Psoas muscle (tissue), 8 donors: ENCODE measurements around the gene ITGB5. TPM values are rescaled to one million over a fixed set of nuclear protein-coding genes. Genes with fewer than 3 reads are reported as not detected.

ENCODE experiments used
- ATAC-seq, 4 donors: fragments of 200-7000 bp; cut with Tn5 transposase; one replicate each; pipeline ENCODE4 v1.9.1; 2020; ENCODE audit warnings: moderate library complexity in 3 of 4, mild to moderate bottlenecking in 2 of 4
- DNase-seq, 2 donors: peaks; one replicate each; pipeline ENCODE4 v3.0.0-alpha.2; 2020
- H3K27ac ChIP-seq: fragments of 200-600 bp; one replicate; pipeline ENCODE4 v1.8.0; 2022
- H3K27me3 ChIP-seq, 3 donors: fragments of 200-600 bp in 1 of 3; one replicate each; pipeline versions ENCODE4 v1.6.1 to v1.8.0; 2013 to 2022; ENCODE audit warnings: low read length in 2 of 3, mild to moderate bottlenecking in 2 of 3, moderate library complexity in 1 of 3; ENCODE audit not compliant: insufficient read depth in 3 of 3
- H3K36me3 ChIP-seq, 2 donors: fragments of 200-600 bp in 1 of 2; one replicate each; pipeline versions ENCODE4 v1.6.1 to v1.8.0; 2013 to 2022; ENCODE audit warnings: low read depth in 1 of 2, mild to moderate bottlenecking in 1 of 2, moderate library complexity in 1 of 2; ENCODE audit not compliant: insufficient read depth in 1 of 2
- H3K4me1 ChIP-seq: fragments of 200-600 bp; one replicate; pipeline ENCODE4 v1.8.0; 2022
- H3K4me3 ChIP-seq: fragments of 200-600 bp; one replicate; pipeline ENCODE4 v1.8.0; 2022; ENCODE audit warnings: mild to moderate bottlenecking
- H3K9me3 ChIP-seq: fragments of 200-600 bp; one replicate; pipeline ENCODE4 v1.8.0; 2022
- WGBS, 3 donors: extraction: QIAGEN DNeasy Blood & Tissue Kit; methylation state at CpG; one replicate each; pipeline versions ENCODE4 v1.1.6 to v1.1.7; 2013; 5-methylcytosine and 5-hydroxymethylcytosine counted together
- intact Hi-C, 2 donors: fragments of 100-400 bp; cut with DNase I; formaldehyde crosslinking; loops; one replicate each; pipeline versions ENCODE4 v1.11.0 to v1.14.2; 2022
- polyA plus RNA-seq, 3 donors: library from polyadenylated mRNA; stranded (reverse); fragments of 200-250 nt; gene quantifications; one replicate each; pipeline ENCODE4 v1.2.3, GENCODE V29; 2013
- total RNA-seq, 4 donors: library from RNA; stranded (reverse); fragmentation: NEBNext Ultra II Directional in 2 of 4; extraction: Animal tissue kit (Norgen Biotek cat#: 25700) in 2 of 4; gene quantifications; one replicate each; pipeline versions ENCODE4 v1.2.1 to v1.2.4, GENCODE V29; 2021 to 2023
- TF ChIP-seq, protein P1 (sequence below): fragments of 200-600 bp; IDR thresholded peaks from one replicate; pipeline ENCODE4 v1.8.0; 2022; ENCODE audit warnings: antibody characterized with exemption
- donor health status: healthy with polysubstance abuse.
- donor health status: DM: no; HTN: no; CAD: no; lungs with moderate emphysema.
- donor health status: Bipolar disorder and iron deficiency.
- donor health status: healthy.
- donor health status: DM: yes; HTN: yes; CAD: no.
- donor health status: DM: no; HTN: no; CAD: no.
- donor health status: DM: no; HTN: no; CAD: no.
- donor health status: DM: yes; HTN: yes; CAD: no.

The ITGB5 gene
- total and polyA plus RNA-seq, 7 donors: 19.3 to 61.5 (median 37.5) TPM

DNA sequence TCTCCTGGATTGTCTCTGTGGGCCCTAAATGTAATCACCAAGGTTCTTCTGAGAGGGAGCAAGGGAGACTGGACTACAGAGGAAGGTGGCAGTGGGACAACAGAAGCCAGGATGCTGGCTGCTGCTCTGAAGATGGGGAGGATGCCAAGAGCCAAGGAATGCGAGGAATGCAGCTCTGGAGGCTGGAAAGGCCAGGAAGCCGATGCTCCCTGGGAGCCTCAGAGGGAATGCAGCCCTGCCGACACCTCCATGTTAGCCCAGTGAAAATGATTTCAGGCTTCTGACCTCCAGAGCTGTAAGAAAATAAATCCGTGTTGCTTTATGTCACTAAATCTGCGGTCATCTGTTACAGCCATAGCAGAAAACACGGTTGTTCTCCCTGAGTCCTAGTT lies 112.8 kb downstream of the ITGB5 start:
- H3K27ac ChIP-seq: peak overlapping the region; percentile 12
- H3K4me1 ChIP-seq: peaks cover 52% of the 10 kb centered on the region
- no peaks in the 10 kb centered on the region for H3K27me3 ChIP-seq
- H3K36me3 ChIP-seq: peaks cover 0 to 1% of the 10 kb centered on the region in 2 donors
- no peak overlapping the region for H3K4me3 ChIP-seq
- TF ChIP-seq, protein P1, sequence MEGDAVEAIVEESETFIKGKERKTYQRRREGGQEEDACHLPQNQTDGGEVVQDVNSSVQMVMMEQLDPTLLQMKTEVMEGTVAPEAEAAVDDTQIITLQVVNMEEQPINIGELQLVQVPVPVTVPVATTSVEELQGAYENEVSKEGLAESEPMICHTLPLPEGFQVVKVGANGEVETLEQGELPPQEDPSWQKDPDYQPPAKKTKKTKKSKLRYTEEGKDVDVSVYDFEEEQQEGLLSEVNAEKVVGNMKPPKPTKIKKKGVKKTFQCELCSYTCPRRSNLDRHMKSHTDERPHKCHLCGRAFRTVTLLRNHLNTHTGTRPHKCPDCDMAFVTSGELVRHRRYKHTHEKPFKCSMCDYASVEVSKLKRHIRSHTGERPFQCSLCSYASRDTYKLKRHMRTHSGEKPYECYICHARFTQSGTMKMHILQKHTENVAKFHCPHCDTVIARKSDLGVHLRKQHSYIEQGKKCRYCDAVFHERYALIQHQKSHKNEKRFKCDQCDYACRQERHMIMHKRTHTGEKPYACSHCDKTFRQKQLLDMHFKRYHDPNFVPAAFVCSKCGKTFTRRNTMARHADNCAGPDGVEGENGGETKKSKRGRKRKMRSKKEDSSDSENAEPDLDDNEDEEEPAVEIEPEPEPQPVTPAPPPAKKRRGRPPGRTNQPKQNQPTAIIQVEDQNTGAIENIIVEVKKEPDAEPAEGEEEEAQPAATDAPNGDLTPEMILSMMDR: no peak
- DNase-seq (peak; percentile 58 to 68), ATAC-seq (peak in 3 of 4 donors; percentile 14 to 40 (median 25))
- WGBS, 3 donors: 27 to 35% (median 30%) methylated on average over 6 of the region's 6 CpGs
- intact Hi-C loops: no loop called here
- no peaks in the 10 kb centered on the region for H3K9me3 ChIP-seq

DNA sequence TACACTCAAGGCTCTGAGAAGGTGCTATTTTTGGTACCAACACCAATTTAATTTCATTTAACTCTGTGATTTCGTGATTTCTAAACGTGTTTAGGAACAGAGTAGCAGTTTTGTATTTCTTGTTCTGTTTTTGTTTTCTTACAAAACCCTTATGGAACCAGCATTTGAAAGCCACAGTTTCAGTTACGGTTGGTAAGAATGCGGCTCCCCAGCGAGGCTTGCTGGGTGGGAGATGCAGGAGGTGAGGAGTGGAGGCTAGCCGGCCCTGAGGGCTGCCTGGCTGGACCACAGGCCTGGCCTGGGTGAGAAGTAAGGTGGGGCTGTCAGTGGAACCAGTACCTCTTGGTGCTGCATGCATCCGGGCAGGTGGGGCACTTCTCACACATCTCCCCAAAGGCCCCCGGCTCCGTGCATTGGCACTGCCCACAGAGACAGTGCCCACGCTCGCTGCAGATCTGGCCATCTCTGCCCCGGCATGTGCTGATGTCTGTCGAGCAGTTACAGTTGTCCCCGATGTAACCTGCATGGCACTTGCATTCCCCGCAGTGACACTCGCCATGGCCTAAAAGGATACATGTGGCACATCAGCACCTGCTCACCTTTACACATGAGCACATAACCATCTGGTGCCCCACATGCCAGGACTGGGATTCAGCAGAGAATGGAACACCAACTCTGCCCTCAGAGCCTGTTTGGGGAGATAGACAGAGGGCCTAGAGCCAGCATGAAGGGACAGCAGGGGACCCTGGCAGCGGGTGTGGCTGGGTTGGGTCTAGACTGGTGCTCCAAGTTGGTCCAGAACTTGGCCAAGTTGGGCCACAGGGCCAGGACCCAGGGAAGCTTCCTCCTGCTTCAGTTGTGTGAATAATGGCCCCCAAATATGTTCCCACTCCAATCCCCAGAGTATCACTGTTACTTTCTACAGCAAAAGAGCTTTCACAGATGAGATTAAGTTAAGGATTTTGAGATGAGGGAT lies 113.5 kb downstream of the ITGB5 start:
- 80 to 91% (median 84%) methylated on average over 17 of the region's 17 CpGs for WGBS, 3 donors
- Histone ChIP-seq H3K36me3 (peaks cover 0 to 8% of the 10 kb centered on the region in 2 donors), H3K4me3 (no peak overlapping the region), H3K4me1 (peaks cover 46% of the 10 kb centered on the region), H3K27ac (peak overlapping the region; percentile 12), H3K27me3 (no peaks in the 10 kb centered on the region), H3K9me3 (no peaks in the 10 kb centered on the region)
- intact Hi-C loops: no loop called here
- ATAC-seq: no peak
- TF ChIP-seq, protein P1: no peak
- DNase-seq: no peak

DNA sequence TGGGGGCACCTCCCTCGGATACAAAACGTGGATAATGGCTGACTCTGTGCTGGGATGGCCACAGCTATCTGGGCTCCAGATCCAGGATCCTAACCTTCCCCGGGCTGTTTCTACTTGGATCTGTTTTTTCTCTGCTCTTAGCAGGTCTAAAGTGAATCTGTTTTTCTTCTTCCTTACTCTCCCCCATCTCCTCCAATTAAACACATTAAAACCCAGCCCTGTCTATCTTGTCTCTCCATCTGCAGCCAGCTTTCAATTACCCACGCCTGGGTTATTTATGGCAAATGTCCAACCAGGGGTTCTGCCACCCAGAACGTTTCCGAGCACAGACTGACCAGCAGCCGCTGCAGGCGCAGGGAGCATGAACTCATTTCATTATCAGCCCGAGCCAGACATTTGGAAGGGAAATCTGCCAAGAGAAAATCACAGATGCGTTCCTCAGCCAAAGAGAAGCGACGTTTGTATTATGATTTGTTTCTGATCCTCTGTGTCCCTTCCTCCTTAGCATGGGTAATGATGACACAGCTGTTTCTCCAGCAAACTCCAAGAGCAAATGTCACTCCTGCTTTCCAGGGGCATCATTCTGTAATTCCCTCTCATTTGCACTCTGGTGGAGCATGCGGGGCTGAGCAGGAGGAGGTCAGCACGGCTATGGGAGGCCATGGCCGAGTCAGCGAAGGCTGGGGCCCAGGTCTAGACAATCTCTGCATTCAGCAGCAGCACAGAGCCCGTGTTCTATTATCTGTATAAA lies 114.9 kb downstream of the ITGB5 start:
- Histone ChIP-seq H3K27me3 (no peaks in the 10 kb centered on the region), H3K4me1 (peaks cover 43% of the 10 kb centered on the region), H3K9me3 (no peaks in the 10 kb centered on the region), H3K27ac (peak overlapping the region; percentile 52), H3K4me3 (peak overlapping the region; percentile 32), H3K36me3 (peaks cover 0 to 22% of the 10 kb centered on the region in 2 donors)
- DNase-seq (peak in 1 of 2 donors; percentile 68), ATAC-seq (peak; percentile 15 to 66 (median 56))
- intact Hi-C loops: no loop called here
- WGBS, 3 donors: 7 to 13% (median 9%) methylated on average over 17 of the region's 17 CpGs
- TF ChIP-seq, protein P1: no peak

DNA sequence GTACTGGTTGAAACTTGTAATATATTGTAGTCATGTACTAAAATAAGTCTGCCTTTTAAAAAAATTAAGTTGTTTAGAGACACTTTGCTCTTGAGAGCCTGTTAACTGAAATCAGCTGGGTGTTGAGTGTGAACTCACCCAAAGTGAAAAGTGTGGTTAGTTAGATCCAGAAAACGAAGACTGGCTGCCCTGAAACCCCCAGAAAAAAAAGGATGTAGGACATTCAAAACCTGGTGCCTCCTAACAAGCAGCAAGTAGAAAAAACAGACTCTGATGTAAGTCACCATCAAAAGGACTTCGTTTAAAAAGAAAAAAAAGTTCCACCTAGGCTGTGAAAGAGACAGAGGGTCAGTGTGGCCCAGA lies 116.1 kb downstream of the ITGB5 start:
- Histone ChIP-seq H3K9me3 (no peaks in the 10 kb centered on the region), H3K36me3 (peaks cover 0 to 34% of the 10 kb centered on the region in 2 donors), H3K4me3 (no peak overlapping the region), H3K27me3 (no peaks in the 10 kb centered on the region), H3K27ac (peak overlapping the region; percentile 52), H3K4me1 (peaks cover 43% of the 10 kb centered on the region)
- DNase-seq (no peak), ATAC-seq (no peak)
- TF ChIP-seq, protein P1: no peak
- intact Hi-C loops: no loop called here
- 60 to 77% (median 67%) methylated on average over 2 of the region's 2 CpGs for WGBS, 3 donors
